ENCODE results near the gene LMTK3. TPM values are rescaled to one million over a fixed set of nuclear protein-coding genes. Genes with fewer than 3 reads are reported as not detected.
A peak's percentile ranks its signal among the peaks of the same experiment; 100 is the strongest.

The LMTK3 gene
- total and polyA plus RNA-seq, 2 of the 13 experiments (the other 11 are each of a cell fraction or from before 2014, with no cell fraction given): 0.18 to 0.29 TPM

DNA sequence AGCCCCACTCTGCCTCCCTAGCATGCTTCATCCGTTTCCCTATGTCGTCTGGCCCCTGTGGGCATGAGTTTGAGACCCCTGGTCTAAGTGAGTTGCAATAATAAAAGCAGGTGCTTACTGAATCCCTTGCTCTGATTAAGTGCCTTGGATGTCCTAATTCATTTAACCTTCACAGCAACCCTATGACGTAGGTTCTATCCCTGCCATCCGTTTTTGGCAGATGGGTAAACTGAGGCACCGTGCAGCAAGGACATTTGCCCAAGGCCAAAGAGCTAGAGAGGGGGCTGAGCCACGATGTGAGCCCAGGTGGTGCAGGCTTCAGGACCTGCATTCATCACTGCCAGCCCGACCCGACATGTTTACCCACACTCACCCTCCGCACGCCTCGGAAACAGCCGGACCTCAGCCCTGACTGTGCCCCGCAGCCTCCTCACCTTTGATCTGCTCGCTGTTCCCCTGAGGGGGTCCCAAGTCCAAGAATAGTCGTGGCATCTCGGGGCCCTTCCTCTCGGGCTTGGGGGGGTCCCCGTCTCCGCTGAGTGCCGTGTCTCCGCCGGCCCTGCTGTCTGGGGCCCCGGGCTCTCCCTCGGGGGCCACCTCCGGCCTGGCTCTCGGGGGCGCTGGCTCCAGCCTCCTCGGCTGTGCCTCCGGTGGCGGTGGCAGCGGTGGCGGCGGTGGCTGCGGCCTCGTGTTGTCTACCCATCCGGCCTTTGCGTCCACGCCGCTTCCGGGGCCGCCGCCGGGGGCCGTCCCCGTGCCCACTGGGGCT lies 14.5 kb downstream of the LMTK3 start (continued):
- TF ChIP-seq SAP130 (CRISPR knock-in tag; IDR thresholded peaks at IDR 0.05; ENCODE audit: low read depth) (peak; percentile 60), PAWR (CRISPR knock-in tag; IDR thresholded peaks at IDR 0.05; ENCODE audit: borderline replicate concordance) (no peak), CENPT (CRISPR knock-in tag; IDR thresholded peaks at IDR 0.05; ENCODE audit: low read depth) (no peak), SIX4 (CRISPR knock-in tag; IDR thresholded peaks at IDR 0.05) (no peak), ZNF546 (CRISPR knock-in tag; conservative IDR thresholded peaks at IDR 0.05) (no peak), ZNF530 (CRISPR knock-in tag; IDR thresholded peaks at IDR 0.05; ENCODE audit: low read depth) (no peak), ZNF451 (CRISPR knock-in tag; IDR thresholded peaks at IDR 0.05) (no peak), ZNF282 (IDR thresholded peaks at IDR 0.05; ENCODE audit: partially characterized antibody) (no peak), MXI1 (IDR thresholded peaks at IDR 0.05; ENCODE audit: borderline replicate concordance, low read depth, low read length) (no peak), PPARG (CRISPR knock-in tag; conservative IDR thresholded peaks at IDR 0.05) (no peak)
- TF ChIP-seq, protein P1, sequence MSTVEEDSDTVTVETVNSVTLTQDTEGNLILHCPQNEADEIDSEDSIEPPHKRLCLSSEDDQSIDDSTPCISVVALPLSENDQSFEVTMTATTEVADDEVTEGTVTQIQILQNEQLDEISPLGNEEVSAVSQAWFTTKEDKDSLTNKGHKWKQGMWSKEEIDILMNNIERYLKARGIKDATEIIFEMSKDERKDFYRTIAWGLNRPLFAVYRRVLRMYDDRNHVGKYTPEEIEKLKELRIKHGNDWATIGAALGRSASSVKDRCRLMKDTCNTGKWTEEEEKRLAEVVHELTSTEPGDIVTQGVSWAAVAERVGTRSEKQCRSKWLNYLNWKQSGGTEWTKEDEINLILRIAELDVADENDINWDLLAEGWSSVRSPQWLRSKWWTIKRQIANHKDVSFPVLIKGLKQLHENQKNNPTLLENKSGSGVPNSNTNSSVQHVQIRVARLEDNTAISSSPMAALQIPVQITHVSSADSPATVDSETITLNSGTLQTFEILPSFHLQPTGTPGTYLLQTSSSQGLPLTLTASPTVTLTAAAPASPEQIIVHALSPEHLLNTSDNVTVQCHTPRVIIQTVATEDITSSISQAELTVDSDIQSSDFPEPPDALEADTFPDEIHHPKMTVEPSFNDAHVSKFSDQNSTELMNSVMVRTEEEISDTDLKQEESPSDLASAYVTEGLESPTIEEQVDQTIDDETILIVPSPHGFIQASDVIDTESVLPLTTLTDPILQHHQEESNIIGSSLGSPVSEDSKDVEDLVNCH (CRISPR knock-in tag; IDR thresholded peaks at IDR 0.05): no peak
- TF ChIP-seq, protein P2, sequence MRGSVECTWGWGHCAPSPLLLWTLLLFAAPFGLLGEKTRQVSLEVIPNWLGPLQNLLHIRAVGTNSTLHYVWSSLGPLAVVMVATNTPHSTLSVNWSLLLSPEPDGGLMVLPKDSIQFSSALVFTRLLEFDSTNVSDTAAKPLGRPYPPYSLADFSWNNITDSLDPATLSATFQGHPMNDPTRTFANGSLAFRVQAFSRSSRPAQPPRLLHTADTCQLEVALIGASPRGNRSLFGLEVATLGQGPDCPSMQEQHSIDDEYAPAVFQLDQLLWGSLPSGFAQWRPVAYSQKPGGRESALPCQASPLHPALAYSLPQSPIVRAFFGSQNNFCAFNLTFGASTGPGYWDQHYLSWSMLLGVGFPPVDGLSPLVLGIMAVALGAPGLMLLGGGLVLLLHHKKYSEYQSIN (CRISPR knock-in tag; IDR thresholded peaks at IDR 0.05; ENCODE audit: borderline replicate concordance): no peak
- TF ChIP-seq, protein P3, sequence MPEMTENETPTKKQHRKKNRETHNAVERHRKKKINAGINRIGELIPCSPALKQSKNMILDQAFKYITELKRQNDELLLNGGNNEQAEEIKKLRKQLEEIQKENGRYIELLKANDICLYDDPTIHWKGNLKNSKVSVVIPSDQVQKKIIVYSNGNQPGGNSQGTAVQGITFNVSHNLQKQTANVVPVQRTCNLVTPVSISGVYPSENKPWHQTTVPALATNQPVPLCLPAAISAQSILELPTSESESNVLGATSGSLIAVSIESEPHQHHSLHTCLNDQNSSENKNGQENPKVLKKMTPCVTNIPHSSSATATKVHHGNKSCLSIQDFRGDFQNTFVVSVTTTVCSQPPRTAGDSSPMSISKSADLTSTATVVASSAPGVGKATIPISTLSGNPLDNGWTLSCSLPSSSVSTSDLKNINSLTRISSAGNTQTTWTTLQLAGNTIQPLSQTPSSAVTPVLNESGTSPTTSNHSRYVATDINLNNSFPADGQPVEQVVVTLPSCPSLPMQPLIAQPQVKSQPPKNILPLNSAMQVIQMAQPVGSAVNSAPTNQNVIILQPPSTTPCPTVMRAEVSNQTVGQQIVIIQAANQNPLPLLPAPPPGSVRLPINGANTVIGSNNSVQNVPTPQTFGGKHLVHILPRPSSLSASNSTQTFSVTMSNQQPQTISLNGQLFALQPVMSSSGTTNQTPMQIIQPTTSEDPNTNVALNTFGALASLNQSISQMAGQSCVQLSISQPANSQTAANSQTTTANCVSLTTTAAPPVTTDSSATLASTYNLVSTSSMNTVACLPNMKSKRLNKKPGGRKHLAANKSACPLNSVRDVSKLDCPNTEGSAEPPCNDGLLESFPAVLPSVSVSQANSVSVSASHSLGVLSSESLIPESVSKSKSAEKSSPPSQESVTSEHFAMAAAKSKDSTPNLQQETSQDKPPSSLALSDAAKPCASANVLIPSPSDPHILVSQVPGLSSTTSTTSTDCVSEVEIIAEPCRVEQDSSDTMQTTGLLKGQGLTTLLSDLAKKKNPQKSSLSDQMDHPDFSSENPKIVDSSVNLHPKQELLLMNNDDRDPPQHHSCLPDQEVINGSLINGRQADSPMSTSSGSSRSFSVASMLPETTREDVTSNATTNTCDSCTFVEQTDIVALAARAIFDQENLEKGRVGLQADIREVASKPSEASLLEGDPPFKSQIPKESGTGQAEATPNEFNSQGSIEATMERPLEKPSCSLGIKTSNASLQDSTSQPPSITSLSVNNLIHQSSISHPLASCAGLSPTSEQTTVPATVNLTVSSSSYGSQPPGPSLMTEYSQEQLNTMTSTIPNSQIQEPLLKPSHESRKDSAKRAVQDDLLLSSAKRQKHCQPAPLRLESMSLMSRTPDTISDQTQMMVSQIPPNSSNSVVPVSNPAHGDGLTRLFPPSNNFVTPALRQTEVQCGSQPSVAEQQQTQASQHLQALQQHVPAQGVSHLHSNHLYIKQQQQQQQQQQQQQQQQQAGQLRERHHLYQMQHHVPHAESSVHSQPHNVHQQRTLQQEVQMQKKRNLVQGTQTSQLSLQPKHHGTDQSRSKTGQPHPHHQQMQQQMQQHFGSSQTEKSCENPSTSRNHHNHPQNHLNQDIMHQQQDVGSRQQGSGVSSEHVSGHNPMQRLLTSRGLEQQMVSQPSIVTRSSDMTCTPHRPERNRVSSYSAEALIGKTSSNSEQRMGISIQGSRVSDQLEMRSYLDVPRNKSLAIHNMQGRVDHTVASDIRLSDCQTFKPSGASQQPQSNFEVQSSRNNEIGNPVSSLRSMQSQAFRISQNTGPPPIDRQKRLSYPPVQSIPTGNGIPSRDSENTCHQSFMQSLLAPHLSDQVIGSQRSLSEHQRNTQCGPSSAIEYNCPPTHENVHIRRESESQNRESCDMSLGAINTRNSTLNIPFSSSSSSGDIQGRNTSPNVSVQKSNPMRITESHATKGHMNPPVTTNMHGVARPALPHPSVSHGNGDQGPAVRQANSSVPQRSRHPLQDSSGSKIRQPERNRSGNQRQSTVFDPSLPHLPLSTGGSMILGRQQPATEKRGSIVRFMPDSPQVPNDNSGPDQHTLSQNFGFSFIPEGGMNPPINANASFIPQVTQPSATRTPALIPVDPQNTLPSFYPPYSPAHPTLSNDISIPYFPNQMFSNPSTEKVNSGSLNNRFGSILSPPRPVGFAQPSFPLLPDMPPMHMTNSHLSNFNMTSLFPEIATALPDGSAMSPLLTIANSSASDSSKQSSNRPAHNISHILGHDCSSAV (CRISPR knock-in tag; IDR thresholded peaks at IDR 0.05; ENCODE audit: borderline replicate concordance): no peak
- TF ChIP-seq, protein P4, sequence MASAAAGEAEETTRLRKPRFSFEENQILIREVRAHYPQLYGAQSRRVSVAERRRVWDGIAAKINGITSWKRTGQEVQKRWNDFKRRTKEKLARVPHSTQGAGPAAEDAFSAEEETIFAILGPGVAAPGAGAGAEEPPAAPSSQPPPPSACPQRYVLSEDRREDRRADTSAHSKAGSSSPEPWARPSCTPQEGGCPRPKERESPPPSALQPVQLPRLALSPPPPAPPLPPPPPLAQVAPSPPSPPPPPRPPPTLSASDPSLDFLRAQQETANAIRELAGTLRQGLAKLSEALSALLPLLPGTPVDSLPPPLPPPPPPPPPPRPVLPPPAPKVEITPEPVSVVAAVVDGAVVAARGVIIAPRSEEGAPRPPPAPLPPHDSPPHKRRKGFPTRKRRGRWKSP (CRISPR knock-in tag; IDR thresholded peaks at IDR 0.05): peak; percentile 60; the same call in 1 of the 2 replicates
- TF ChIP-seq, protein P5, sequence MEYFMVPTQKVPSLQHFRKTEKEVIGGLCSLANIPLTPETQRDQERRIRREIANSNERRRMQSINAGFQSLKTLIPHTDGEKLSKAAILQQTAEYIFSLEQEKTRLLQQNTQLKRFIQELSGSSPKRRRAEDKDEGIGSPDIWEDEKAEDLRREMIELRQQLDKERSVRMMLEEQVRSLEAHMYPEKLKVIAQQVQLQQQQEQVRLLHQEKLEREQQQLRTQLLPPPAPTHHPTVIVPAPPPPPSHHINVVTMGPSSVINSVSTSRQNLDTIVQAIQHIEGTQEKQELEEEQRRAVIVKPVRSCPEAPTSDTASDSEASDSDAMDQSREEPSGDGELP (IDR thresholded peaks at IDR 0.05; ENCODE audit: borderline replicate concordance, low read depth): peak; percentile 25; the same call in 1 of the 2 replicates

Measured in HepG2 (cell line).